Measurements from ENCODE around the gene TMEM164.
A peak's percentile ranks its signal among the peaks of the same experiment; 100 is the strongest.

TMEM164 gene

GRCh38 chrX:110167952-110168451, 165.1 kb downstream of the TMEM164 start:
- DNase-seq (ENCODE audit: low read depth, low spot score) = peak; percentile 37

DNA sequence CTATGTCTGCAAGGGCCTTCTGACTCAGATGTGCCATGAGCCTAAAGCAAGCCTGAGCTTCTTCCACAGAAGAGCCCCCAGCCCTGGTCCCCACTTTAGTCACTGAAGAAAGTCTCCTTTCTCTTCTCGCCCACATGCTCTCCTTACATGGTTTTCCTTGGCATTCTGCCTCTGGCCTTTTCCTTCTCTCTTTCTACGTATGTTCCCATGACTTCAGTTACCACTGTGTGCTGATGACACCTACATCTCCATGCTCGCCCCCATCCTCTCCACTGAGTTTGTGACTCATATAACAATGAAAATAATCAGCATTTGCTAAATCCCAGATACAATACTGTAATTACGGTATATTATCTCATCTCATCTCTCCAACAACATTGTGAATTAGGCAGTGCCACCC, 165.7 kb downstream of the TMEM164 start:
- no peak for DNase-seq (ENCODE audit: low read depth, low spot score)

DNA sequence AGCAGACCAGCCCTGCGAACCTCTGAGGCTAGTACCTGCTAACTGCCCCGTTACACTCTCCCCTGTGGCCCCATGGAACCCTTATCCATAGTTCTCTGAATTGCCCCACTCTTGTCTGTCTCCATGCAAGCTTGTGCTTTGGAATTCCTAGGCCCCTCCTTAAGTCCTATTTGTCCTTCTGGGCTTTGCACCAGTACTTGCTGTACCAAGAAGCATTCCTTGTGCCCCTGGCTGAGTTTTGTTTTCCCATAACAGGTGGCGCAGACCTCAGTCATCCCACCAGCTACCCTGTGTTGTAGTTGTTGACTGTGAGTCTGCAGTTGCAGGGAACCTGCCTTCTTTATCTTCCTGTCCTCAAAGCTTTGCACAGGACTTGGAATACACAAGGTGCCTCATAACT, 167.1 kb downstream of the TMEM164 start:
- DNase-seq (ENCODE audit: low read depth, low spot score) = no peak

DNA sequence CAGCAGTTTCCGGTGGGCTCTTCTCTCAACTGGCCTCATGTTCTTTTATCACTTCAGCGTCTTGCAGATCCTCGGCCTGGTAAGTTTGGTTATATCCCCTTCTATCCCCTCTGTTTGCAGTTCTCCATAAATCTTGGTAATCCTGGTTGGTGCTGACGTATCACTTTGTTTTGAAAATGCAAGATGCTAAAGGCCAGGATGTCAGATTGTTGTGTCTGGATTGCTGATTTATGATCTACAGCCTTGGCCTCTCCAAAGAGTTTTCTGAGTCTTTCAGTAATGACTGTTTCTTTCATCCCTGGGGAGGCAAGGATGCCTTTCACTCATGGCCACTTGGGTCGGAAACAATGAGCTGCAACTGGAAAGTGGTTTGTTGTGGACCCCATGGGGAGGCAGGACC, 168.5 kb downstream of the TMEM164 start:
- DNase-seq (ENCODE audit: low read depth, low spot score) = no peak

DNA sequence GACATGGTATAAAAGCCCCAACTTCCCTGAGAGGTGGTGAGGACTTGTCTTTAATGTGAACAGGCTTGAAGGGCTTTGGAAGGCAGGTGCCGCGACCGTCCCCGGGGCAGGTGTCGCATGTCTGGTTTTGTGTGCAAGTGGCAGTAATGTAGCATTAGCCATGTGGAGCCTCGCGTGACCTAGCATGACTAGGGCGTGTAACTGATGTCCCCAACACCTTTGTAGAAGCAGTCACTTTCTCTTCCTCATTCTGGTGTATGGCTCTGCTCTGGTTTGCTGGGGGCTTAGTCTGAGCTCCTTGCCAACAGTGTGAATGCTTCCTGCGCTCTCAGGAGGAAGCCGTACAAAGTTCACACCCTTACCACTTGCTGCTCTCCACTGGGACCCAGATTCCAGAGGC, 169.3 kb downstream of the TMEM164 start:
- no peak for DNase-seq (ENCODE audit: low read depth, low spot score)

DNA sequence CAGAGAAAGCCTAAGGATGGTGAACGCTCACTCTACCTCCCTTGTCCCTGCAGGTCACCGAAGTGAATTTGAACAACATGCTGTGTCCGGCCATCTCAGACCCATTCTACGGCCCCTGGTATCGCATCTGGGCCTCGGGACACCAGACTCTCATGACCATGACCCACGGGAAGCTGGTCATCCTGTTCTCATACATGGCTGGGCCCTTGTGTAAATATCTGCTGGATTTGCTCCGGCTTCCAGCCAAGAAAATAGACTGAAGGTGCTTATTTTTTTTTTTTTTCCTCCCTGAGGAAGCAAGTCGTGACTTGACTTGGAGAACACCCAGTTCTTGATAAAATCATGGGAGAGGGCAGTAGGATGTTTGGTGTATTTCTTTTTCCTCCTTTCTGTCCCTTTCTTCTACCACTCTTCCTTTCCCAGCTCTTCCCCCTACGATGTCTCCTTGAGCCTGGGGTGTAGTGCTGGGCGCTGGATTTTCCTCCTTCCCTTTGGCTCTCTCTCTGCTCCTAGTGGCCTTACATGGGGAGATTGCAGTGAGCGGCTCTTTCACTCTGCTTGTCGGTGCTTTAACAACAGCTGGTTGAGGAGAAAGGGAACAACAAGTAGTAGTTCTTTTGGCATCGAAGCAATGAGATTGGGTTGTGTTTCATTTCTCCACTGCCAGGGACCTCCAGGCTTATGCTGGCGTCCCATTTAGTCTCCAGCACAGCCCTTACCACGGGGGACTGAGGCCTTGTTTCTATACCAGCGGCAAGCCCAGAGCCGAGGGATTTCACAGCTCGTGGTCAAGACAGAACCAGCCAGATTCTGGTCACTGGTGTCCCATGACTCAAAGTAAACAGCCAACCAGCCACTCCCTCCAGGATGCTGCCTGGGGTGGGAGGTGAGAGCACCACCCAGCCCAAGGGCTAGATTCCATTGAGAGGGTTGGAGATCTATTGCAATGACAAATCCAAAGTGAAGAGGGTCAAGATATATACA, 170.6 kb downstream of the TMEM164 start:
- DNase-seq (ENCODE audit: low read depth, low spot score) = no peak

GRCh38 chrX:110175146-110175545, 172.2 kb downstream of the TMEM164 start:
- no peak for DNase-seq (ENCODE audit: low read depth, low spot score)

GRCh38 chrX:110175696-110176095, 172.8 kb downstream of the TMEM164 start:
- no peak for DNase-seq (ENCODE audit: low read depth, low spot score)

DNA sequence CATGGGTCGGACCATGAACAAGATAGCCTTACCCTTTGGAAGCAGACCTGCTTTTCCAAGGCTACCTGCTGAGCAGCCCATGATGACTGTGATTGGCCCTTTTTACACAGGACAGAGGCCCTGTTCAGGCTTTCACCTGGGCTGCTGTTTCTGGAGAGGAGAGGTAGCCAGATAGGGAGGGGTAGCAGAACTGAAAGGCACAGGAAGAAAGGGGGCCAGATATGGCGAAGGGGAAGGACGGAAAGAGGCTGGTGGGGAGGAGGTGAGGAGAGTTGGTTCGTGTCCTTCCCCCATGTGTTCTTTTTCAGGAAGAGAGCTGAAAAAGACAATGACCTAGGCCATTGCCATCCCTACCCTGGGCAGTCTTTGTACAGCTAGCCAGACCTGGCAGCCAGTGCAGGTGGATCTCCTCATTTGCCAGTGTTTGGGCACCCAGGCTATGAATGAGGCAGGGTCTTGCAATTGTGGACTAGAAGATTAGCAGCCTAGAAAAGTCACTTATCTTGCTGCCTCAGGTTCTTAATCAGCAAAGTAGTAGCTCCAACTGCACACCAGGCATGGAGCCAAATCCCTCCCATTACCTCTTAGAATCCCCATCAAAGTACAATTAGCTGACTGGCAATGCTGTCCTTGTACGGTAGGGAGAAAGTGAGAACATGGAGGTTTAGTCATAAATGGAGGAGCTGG, 175.4 kb downstream of the TMEM164 start:
- no peak for DNase-seq (ENCODE audit: low read depth, low spot score)

GRCh38 chrX:110180176-110180927, 177.4 kb downstream of the TMEM164 start:
- no peak for DNase-seq (ENCODE audit: low read depth, low spot score)

DNA sequence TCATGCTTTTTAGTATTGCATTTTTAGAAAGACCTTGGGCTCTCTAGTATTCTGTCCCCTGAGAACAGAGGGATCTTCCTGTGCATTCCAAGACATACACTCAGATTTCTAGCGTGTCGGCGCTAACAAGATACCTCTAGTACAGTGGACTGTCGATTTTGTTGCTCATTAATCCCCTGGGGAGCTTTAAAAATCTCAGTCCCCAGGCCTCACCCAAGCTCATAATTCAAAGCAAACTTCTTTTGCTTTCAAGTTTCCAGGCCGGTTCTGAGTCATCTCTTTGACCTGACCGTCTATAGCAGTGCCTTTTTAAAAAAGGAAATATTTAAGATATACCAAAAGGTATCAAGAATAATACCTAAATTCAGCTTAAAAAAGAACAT, 178.0 kb downstream of the TMEM164 start:
- no peak for DNase-seq (ENCODE audit: low read depth, low spot score)

DNA sequence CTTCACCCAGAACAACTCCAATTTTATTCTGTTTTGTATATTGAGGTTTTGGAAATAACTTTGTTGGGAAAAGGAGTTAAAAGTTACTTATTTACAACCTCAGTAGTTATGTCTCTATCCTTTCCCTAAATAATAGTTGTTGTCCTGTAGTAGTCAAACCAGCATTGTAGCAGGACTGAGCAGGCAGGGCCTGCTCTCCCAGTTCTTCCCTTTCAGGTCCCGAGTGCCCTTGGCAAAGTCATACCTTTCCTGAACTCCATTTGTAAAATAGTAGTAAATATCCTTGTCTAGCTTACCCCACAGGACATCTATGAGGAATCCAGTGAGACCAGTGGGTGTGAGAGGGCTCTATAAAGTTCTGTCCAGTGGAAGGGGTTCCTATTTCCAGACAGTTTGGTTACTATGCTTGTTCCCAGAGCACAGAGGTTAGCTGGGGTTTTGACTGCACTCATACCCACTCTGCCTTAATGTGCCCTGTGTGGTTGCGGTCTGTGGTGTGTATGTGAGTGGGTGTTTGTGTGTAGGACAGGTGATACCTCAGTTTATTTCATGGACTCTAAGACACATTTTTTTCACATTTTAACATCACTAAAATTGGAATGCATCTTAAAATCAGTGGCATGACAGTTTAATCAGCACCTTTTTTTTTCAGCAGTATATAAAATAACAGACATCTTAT, 178.7 kb downstream of the TMEM164 start:
- DNase-seq (ENCODE audit: low read depth, low spot score) = no peak

GRCh38 chrX:110182362-110182761, 179.4 kb downstream of the TMEM164 start:
- no peak for DNase-seq (ENCODE audit: low read depth, low spot score)

DNA sequence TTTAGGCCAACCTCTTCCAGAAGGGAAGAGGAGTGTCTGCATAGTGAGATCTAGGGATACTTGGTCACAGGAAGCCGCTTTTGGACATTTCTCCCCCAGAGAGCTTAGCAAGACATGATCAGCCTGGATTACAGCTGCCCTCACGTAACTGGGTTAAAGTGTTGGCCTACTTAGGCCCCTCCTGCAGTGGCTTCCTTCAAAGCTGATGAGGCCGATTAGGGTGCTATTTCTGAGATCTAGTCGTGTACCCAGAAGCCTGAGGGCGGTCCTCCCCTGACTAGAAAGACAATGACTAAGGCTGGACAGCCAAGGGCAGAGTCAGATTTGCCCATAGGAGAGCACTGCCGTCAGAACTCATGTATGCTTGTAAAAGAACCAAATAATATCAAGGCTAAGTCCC, 180.0 kb downstream of the TMEM164 start:
- no peak for DNase-seq (ENCODE audit: low read depth, low spot score)

- DNase-seq (ENCODE audit: low read depth, low spot score) = no peak
Measured at GRCh38 chrX:110183314-110183713, 180.4 kb downstream of the TMEM164 start.

GRCh38 chrX:110188701-110189558, 186.0 kb downstream of the TMEM164 start:
- DNase-seq (ENCODE audit: low read depth, low spot score) = no peak

- DNase-seq (ENCODE audit: low read depth, low spot score) = no peak
Measured at GRCh38 chrX:110192516-110192915, 189.6 kb downstream of the TMEM164 start.

DNA sequence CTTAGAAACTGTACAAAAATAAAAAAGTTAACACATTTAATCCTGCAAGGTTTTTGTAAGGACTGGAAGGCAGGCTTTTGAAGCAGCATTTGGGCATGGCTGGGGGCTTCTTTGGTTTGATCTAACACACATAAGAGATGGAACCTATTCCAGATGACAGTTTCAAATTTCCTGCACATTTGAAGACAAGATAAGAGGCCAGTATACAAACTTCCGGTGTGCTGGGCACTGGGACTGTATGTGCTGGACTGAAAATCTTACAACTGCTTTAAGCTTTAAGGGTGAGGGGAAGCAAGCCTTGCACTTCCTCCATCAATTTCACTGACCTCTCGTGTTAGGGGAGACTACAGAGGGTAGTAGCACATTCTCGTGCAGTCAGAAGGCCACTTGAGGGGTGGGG, 192.1 kb downstream of the TMEM164 start:
- no peak for DNase-seq (ENCODE audit: low read depth, low spot score)

- DNase-seq (ENCODE audit: low read depth, low spot score) = no peak
Measured at GRCh38 chrX:110201799-110202198, 198.9 kb downstream of the TMEM164 start.

DNA sequence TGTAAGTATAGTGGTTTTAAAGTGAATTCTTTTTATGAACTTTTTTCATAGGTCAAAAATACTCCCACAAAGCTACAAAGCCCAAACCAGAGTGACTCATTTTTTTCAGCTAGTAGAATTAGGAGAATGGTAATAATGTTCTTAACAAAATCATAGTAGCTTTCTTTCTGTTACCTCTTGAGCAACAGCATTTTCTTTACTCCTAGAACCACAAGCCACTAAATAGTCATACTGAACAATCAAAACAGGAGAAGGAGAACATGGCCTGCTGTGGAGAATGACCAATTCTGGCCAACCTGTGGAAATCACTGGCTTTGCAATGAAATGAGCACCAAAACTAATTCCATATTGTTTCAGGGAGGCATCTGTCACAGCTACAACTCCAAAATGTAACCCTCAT, 202.1 kb downstream of the TMEM164 start:
- no peak for DNase-seq (ENCODE audit: low read depth, low spot score)
